Measurements from ENCODE around the gene BTBD19.
"Not testable (repeated sequence)": the region's sequence is repeated elsewhere in the genome, so short reads cannot be mapped to it uniquely, and the experiment has no call there.

Gene BTBD19

GRCh38 chr1:44808938-44809917, 905 bp downstream of the BTBD19 start:
- peak; percentile 86 to 87 for DNase-seq (ENCODE audit: low read depth in 2 of 2)

DNA sequence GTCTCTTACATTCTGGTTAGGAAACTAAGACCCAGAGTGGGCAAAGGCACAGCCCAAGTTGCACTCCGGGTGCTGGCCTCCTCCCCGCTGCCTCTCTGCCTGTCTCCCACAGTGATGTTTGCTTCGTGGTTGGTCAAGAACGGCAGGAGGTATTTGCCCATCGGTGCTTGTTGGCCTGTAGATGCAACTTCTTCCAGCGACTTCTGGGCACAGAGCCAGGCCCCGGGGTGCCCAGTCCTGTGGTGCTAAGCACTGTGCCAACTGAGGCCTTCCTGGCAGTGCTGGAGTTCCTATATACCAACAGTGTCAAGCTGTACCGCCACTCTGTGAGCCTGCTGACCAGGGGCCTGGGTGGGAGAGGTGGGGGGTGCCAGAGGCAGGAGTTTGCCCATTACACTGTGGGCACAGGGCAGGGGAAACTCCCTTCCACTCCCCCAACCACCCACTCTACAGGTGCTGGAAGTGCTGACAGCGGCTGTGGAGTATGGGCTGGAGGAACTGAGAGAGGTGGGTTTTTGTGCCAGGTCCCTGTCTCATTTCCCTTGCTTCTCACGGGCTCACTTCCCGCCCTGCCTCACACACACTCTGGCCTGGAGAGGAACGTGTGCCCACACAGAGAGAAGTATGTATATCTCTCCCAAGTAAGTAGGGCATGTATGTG, 1.9 kb downstream of the BTBD19 start:
- no peak for DNase-seq (ENCODE audit: low read depth in 2 of 2)

- DNase-seq (ENCODE audit: low read depth in 2 of 2): not testable (repeated sequence)
These were observed 2.4 kb downstream of the BTBD19 start for GRCh38 chr1:44810762-44811105.

GRCh38 chr1:44811234-44811633, 2.9 kb downstream of the BTBD19 start:
- DNase-seq (ENCODE audit: low read depth in 2 of 2): no peak

DNA sequence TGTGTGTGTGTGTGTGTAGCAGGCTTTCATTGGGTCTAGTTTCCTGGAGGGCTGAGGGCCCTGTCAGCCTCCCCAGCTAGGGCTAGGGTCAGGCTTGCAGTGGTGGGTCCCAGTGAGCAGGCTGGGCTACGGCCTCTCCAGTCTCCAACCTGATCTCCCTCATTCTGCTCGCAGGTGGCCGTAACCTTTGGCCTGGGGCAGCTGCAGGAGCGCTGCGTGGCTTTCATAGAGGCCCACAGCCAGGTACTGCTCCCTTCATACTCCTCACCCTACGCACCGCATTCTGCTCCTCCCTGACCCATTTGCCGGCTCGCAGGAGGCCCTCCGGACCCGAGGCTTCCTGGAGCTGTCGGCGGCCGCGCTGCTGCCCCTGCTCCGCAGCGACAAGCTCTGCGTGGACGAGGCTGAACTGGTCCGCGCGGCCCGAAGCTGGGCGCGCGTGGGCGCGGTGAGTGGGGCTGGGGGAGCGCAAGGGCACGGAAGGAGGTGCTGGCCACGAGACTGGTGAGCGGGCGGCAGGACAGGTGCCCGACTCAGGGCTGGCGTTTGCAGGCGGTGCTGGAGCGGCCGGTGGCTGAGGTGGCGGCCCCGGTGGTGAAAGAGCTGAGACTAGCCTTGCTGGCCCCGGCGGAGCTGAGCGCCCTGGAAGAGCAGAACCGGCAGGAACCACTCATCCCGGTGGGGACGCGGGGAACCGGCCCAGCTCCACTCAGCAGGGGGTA, 4.7 kb downstream of the BTBD19 start:
- DNase-seq (ENCODE audit: low read depth in 2 of 2): no peak

DNA sequence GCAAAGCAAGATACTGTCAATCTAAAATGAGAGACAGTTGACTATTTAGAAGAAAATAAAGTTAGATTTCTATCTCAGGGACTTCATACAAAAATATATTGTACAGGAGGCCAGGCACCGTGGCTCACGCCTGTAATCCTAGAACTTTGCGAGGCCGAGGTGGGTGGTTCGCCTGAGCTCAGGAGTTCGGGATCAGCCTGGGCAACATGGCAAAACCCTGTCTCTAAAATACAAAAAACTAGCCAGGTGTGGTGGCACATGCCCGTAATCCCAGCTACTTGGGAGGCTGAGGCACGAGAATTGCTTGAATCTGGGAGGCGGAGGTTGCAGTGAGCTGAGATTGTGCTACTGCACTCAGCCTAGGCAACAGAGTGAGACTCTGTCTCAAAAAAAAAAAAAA, 7.6 kb downstream of the BTBD19 start:
- not testable (repeated sequence) for DNase-seq (ENCODE audit: low read depth in 2 of 2)

DNA sequence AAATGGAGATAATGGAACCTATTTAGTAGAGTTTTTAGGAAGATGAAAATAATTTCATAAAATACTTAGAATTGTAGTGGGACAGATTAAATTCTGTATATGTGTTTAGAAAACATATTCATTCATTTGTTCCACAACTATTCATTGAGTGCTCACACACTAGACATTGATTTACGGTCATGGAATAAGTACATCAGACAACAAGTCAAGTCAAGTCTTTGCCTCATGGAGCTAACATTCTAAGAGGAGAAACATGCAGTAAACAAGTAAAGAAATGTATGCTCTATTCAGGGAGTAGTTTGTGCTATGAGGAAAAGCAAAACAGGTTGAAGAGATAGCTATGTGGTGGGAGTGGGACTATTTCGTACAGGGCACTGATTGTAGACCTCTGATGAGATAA, 9.0 kb downstream of the BTBD19 start:
- DNase-seq (ENCODE audit: low read depth in 2 of 2): no peak

DNA sequence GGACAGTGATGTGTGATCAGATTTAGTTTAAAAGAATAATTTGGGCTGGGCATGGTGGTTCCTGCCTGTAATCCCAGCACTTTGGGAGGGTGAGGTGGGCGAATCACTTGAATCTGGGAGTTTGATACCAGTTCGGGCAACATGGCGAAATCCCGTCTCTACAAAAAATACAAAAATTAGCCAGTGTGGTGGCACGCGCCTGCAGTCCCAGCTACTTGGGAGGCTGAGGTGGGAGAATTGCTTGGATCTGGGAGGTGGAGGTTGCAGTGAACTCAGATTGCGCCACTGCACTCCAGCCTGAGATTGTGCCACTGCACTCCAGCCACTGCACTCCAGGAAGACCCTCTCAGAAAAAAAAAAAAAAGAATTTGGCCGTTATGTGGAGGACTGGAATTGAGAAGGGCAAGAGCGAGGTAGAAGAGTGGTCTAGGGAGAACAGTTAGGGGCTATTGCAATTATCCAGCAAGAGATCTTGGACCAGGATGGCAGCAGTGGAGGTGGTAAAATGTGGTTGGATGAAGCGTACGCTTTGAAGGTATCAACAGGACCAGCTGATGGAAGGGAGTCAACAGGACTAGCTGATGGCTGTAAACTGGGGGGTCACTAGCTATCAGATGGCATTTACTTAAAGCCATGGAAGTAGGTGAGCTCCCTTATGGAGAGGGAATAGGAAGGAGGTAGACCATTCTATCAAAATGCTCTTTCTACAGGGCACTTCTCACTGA, 9.6 kb downstream of the BTBD19 start:
- DNase-seq (ENCODE audit: low read depth in 2 of 2): no peak

- no peak for DNase-seq (ENCODE audit: low read depth in 2 of 2)
These were observed 10.9 kb downstream of the BTBD19 start for GRCh38 chr1:44819196-44819607.

DNA sequence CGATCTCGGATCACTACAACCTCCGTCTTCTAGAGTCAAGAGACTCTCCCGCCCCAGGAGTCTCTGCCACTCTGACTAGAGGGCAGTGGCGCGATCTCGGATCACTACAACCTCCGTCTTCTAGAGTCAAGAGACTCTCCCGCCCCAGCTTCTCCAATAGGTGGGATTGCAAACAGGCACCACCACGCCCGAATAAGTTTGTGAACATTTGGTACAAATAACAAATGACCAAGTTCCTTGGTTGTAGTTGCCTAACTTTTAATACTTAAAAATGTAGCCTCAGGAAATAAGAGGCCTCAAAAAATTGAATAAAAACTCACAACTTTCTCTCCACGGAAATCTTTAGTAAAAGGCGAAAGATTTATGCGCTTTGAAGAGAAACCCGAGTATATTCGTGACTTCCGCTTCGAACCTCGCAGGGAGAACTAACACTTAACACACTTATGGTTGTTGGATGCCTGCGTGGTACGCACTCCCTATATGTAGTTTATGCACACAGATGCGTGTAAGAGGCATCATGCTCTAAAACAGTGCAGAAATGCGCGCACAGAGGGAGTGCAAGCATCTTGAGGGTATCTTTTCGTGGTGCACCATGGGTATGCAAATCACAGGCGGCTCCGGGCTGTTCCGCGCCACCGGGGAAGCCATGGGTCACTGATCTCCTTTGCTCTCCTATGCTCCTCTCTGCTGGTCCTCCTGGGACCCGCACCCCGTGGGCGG, 11.4 kb downstream of the BTBD19 start:
- DNase-seq (ENCODE audit: low read depth in 2 of 2): peak; percentile 75 to 81

GRCh38 chr1:44820328-44821239, 12.3 kb downstream of the BTBD19 start:
- no peak for DNase-seq (ENCODE audit: low read depth in 2 of 2)

- DNase-seq (ENCODE audit: low read depth in 2 of 2): no peak
These were observed 13.0 kb downstream of the BTBD19 start for GRCh38 chr1:44821240-44821715.

DNA sequence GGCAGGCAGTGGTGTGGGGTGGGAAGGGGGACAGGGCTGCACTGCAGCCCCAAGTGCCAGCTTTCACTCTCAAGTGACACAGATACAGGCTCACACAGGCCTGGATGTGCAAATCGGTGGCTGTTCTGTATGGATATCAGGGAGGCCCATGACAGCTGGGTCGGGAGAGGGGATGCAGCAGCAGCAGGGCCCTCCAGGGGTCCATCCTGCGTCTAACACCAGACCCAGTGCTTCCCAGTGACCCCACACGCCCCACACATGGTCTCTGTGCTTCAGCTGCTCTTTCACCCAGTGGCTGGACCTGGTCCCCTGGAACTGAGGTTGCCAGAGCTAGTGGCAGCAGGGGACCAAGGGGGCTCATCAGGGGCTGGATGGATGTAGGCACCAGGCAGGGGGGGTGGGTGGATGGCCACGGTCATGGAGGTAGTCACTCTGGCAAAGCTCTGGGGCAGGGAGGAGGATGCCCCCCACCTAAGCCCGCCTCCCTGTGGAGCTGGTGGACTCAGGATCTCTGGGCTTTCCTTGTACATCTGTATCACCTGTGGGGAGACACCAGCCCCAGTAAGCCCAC, 13.9 kb downstream of the BTBD19 start:
- no peak for DNase-seq (ENCODE audit: low read depth in 2 of 2)

DNA sequence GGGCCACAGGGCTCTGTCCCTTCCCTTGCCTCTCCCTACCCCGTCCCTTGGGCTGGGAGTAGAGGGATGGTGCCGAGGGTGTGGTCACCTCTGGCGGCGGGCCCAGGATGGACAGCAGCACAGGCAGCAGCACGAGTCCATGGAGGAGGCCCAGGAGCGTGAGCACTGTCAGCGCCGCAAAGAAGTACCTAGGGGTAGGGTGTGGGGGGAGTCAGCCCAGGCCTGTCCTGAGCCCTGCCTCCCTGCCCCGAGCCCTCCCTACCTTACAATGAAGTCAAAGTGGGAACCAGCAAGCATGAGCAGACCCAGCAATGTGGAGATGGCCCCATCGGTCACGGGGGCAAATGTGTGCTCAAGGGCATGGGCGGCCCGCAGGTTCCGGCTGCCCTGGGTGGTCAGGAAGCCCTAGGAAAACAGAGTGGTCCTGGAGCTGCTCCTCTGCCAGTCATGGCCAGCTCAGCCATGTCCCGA, 14.7 kb downstream of the BTBD19 start:
- no peak for DNase-seq (ENCODE audit: low read depth in 2 of 2)

DNA sequence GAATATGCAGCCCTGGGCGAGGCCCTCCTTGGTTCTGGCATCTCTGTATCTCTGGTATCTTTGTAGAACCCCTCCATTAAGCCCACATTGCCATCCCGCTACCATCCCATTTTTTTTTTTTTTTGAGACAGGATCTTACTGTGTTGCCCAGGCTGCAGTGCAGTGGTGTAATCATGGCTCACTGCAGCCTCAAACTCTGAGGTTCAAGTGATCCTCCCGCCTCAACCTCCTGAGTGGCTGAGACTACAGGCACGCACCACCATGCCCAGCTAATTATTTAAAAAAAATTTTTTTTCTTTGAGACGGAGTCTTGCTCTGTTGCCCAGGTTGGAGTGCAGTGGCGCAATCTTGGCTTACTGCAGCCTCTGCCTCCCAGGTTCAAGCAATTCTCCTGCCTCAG, 16.1 kb downstream of the BTBD19 start:
- DNase-seq (ENCODE audit: low read depth in 2 of 2): not testable (repeated sequence)

DNA sequence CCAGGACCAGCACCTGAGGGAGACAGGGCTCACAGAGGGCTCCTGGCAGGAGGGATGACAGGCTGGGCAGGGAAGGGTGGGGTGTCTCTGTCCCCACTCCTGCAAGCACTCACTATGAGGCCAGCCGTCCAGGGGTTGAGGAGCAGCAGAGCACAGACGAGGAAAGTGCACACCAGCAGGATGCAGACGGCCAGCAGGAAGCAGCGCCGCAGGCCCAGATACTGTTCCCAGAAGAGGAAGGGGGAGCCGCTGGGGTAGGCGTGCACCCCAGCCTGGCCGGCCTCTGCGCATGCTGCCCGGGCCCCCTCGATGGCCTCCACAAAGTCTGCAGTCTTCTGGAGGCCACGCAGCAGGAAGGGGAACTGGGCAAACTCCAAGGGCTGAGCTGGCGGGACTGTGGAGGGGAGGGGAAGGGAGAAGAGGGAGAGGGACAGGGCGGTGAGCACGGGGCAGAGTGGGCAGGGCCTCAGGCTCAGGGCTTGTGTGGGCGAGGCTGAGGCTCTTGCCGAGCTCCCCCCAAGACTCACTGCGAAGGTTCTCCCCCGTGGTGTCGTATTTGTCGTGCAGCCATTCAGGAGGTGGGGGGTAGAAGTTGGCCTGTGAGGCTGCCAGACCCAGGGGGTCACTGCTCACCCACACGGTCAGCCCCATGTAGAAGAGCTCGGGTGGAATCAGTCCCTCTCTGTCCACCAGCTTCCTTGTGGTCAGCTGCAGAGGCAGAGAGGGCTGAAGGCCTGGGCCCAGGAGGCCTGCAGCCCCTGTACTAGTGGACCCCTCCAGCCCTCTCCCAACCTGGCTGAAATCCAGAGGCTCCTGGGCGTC, 18.3 kb downstream of the BTBD19 start:
- DNase-seq (ENCODE audit: low read depth in 2 of 2): no peak

GRCh38 chr1:44827197-44828002, 19.1 kb downstream of the BTBD19 start:
- no peak for DNase-seq (ENCODE audit: low read depth in 2 of 2)
